IMR-90 (cell line): ENCODE measurements around the gene CTBP2. TPM values are rescaled to one million over a fixed set of nuclear protein-coding genes. Genes with fewer than 3 reads are reported as not detected.

Experiments
- ATAC-seq: fragments of 200-7000 bp; cut with Tn5 transposase; 2 replicates; pipeline ENCODE4 v1.9.1; 2020; ENCODE audit warnings: low read depth, mild to moderate bottlenecking, moderate library complexity
- BruUV-seq: library from RNA; stranded (reverse); fragments of 400-500 nt; replicated peaks from 2 replicates; lab custom pipeline; 2021; lab: Mats Ljungman, UMichigan
- CTCF ChIA-PET: fragments of 300-600 bp; formaldehyde crosslinking; extraction: SDS; loops from one replicate; lab custom pipeline; 2021; ENCODE audit warnings: antibody characterized with exemption; lab: Yijun Ruan, JAX
- POLR2A ChIA-PET: fragments of 300-600 bp; sonication (Branson Sonifier 250); formaldehyde crosslinking; loops from one replicate; lab custom pipeline; 2022; ENCODE audit warnings: antibody characterized with exemption; ENCODE audit not compliant: unreplicated experiment; lab: Charles Lee
- DNase-seq: peaks from one replicate; pipeline ENCODE4 v3.0.0; 2013
- H2AFZ ChIP-seq: replicated peaks from 2 replicates; pipeline ENCODE3; 2013; ENCODE audit warnings: low read length, mild to moderate bottlenecking; ENCODE audit not compliant: poor library complexity
- H2AK5ac ChIP-seq: 2 replicates; pipeline ENCODE4 v1.6.1; 2013; ENCODE audit warnings: low read depth, low read length, inconsistent platforms
- H2AK9ac ChIP-seq: replicated peaks from 2 replicates; pipeline ENCODE3; 2013; ENCODE audit warnings: mild to moderate bottlenecking, low read depth, low read length, moderate library complexity; ENCODE audit not compliant: poor library complexity
- H2BK120ac ChIP-seq: 2 replicates; pipeline ENCODE4 v1.6.1; 2013; ENCODE audit warnings: low read depth, low read length, inconsistent platforms
- H2BK15ac ChIP-seq: 3 replicates; pipeline ENCODE4 v1.6.1; 2013; ENCODE audit warnings: low read depth, low read length, inconsistent platforms
- H2BK20ac ChIP-seq: 2 replicates; pipeline ENCODE4 v1.6.1; 2013; ENCODE audit warnings: low read depth, mild to moderate bottlenecking, inconsistent platforms, low read length, moderate library complexity
- H2BK5ac ChIP-seq: 2 replicates; pipeline ENCODE4 v1.6.1; 2013; ENCODE audit warnings: mild to moderate bottlenecking, low read depth, low read length, inconsistent platforms; ENCODE audit not compliant: poor library complexity, severe bottlenecking
- H3K14ac ChIP-seq: replicated peaks from 2 replicates; pipeline ENCODE4 v1.6.1; 2013; ENCODE audit warnings: low read depth, low read length, inconsistent platforms
- H3K18ac ChIP-seq: 2 replicates; pipeline ENCODE4 v1.6.1; 2013; ENCODE audit warnings: low read depth, low read length, control low read depth
- H3K23ac ChIP-seq: 2 replicates; pipeline ENCODE4 v1.6.1; 2013; ENCODE audit warnings: low read depth, low read length, inconsistent platforms
- H3K27ac ChIP-seq: 2 replicates; pipeline ENCODE4 v1.5.1; 2013; ENCODE audit warnings: mild to moderate bottlenecking, control low read depth, low read length; ENCODE audit not compliant: insufficient read depth
- H3K27me3 ChIP-seq: 2 replicates; pipeline ENCODE4 v1.6.1; 2013; ENCODE audit warnings: low read length; ENCODE audit not compliant: control insufficient read depth, insufficient read depth
- H3K36me3 ChIP-seq: 2 replicates; pipeline ENCODE4 v1.6.1; 2013; ENCODE audit warnings: low read length, mixed read lengths; ENCODE audit not compliant: control insufficient read depth, insufficient read depth
- H3K4ac ChIP-seq: 2 replicates; pipeline ENCODE4 v1.6.1; 2013; ENCODE audit warnings: low read depth, low read length, inconsistent platforms
- H3K4me1 ChIP-seq: 2 replicates; pipeline ENCODE4 v1.6.1; 2013; ENCODE audit warnings: low read length, mixed read lengths; ENCODE audit not compliant: control insufficient read depth, insufficient read depth
- H3K4me2 ChIP-seq: 2 replicates; pipeline ENCODE4 v1.6.1; 2013; ENCODE audit warnings: low read depth, mild to moderate bottlenecking, control low read depth, low read length, moderate library complexity
- H3K4me3 ChIP-seq: 2 replicates; pipeline ENCODE4 v1.5.1; 2013; ENCODE audit warnings: low read depth, mild to moderate bottlenecking, control low read depth, low read length, moderate library complexity; ENCODE audit not compliant: insufficient read depth
- H3K56ac ChIP-seq: 2 replicates; pipeline ENCODE4 v1.6.1; 2013; ENCODE audit warnings: low read length, inconsistent platforms; ENCODE audit not compliant: insufficient read depth; ENCODE audit errors: extremely low read depth
- H3K79me1 ChIP-seq, 2 experiments: 2 replicates each; pipeline ENCODE4 v1.6.1; 2013; ENCODE audit warnings: low read length in 2 of 2, inconsistent platforms in 1 of 2, low read depth in 1 of 2
- H3K9ac ChIP-seq: 2 replicates; pipeline ENCODE4 v1.6.1; 2013; ENCODE audit warnings: low read depth, low read length, control low read depth
- H3K9me1 ChIP-seq: 2 replicates; pipeline ENCODE4 v1.6.1; 2013; ENCODE audit warnings: low read length, inconsistent platforms; ENCODE audit not compliant: insufficient read depth
- H3K9me3 ChIP-seq: 2 replicates; pipeline ENCODE4 v1.6.1; 2013; ENCODE audit warnings: low read length; ENCODE audit not compliant: control insufficient read depth, insufficient read depth
- H4K20me1 ChIP-seq: 2 replicates; pipeline ENCODE4 v1.6.1; 2013; ENCODE audit warnings: low read length, inconsistent platforms; ENCODE audit not compliant: insufficient read depth
- H4K5ac ChIP-seq: 2 replicates; pipeline ENCODE4 v1.6.1; 2013; ENCODE audit warnings: mild to moderate bottlenecking, low read depth, low read length, control low read depth
- H4K8ac ChIP-seq, 2 experiments: 2 replicates each; pipeline ENCODE4 v1.6.1; 2013; ENCODE audit warnings: low read depth in 2 of 2, low read length in 2 of 2, control low read depth in 1 of 2, inconsistent platforms in 1 of 2
- H4K91ac ChIP-seq: 2 replicates; pipeline ENCODE4 v1.6.1; 2013; ENCODE audit warnings: low read depth, low read length, inconsistent platforms; ENCODE audit not compliant: insufficient read depth
- BHLHE40 ChIP-seq: fragments of 150-350 bp; IDR thresholded peaks from 2 replicates; pipeline ENCODE4 v1.6.1; 2016; ENCODE audit warnings: mild to moderate bottlenecking, low read depth, low read length
- CHD1 ChIP-seq: IDR thresholded peaks from 2 replicates; pipeline ENCODE4 v1.6.1; 2012; ENCODE audit warnings: low read depth, low read length, improper control_type of control experiment
- CTCF ChIP-seq: conservative IDR thresholded peaks from 2 replicates; pipeline ENCODE4 v1.5.1; 2012; ENCODE audit warnings: mild to moderate bottlenecking, low read depth, low read length, improper control_type of control experiment
- FOS ChIP-seq: fragments of 150-350 bp; IDR thresholded peaks from 2 replicates; pipeline ENCODE4 v1.6.1; 2016; ENCODE audit warnings: low read depth, low read length
- NFE2L2 ChIP-seq: fragments of 150-350 bp; IDR thresholded peaks from 2 replicates; pipeline ENCODE4 v1.6.1; 2016; ENCODE audit warnings: low read depth, mild to moderate bottlenecking, low read length
- POLR2A ChIP-seq: IDR thresholded peaks from 2 replicates; pipeline ENCODE4 v1.6.1; 2012; ENCODE audit warnings: mild to moderate bottlenecking, low read depth, low read length
- RFX5 ChIP-seq: IDR thresholded peaks from 2 replicates; pipeline ENCODE4 v1.8.0; 2012; ENCODE audit warnings: low read depth, mild to moderate bottlenecking, low read length, moderate library complexity
- SMC3 ChIP-seq: fragments of 150-350 bp; IDR thresholded peaks from 2 replicates; pipeline ENCODE4 v1.6.1; 2016; ENCODE audit warnings: low read depth, mild to moderate bottlenecking, antibody characterized with exemption, low read length, moderate library complexity
- WGBS, 2 experiments: methylation state at CpG; one replicate each; pipeline versions ENCODE4 v1.1.5 to v1.1.7; 2013; ENCODE audit warnings: missing lambda C conversion rate in 2 of 2; ENCODE audit not compliant: insufficient read length in 1 of 2; ENCODE audit errors: extremely low coverage in 2 of 2; 5-methylcytosine and 5-hydroxymethylcytosine counted together
- dilution Hi-C: fragments of 300-500 bp; cut with HindIII; formaldehyde crosslinking; loops from one replicate; pipeline ENCODE4 v1.14.3; 2018; ENCODE audit warnings: low sequenced_read_pairs; ENCODE audit not compliant: unreplicated experiment
- in situ Hi-C: fragments of 300-500 bp; cut with MboI; formaldehyde crosslinking; loops from 3 replicates; pipeline ENCODE4 v1.14.3; 2019; ENCODE audit warnings: low sequenced_read_pairs, inconsistent platforms, mixed read lengths
- intact Hi-C: fragments of 100-400 bp; cut with micrococcal nuclease; formaldehyde crosslinking; loops from 2 replicates; pipeline ENCODE4 v1.10.0; 2022
- polyA plus RNA-seq, 3 experiments: library from polyadenylated mRNA; depleted of rRNA; stranded (reverse); fragments of >200 nt; gene quantifications; 2 replicates each; pipeline ENCODE4 v1.2.3, GENCODE V29; 2012; ENCODE audit warnings: low replicate concordance in 1 of 3
- total RNA-seq: library from RNA; depleted of rRNA; stranded (reverse); fragments of >200 nt; gene quantifications from 2 replicates; pipeline ENCODE4 v1.2.3, GENCODE V29; 2012
- TF ChIP-seq, protein P1 (sequence below): fragments of 150-350 bp; IDR thresholded peaks from 2 replicates; pipeline ENCODE4 v1.6.1; 2016; ENCODE audit warnings: low read depth, mild to moderate bottlenecking, low read length, moderate library complexity, borderline replicate concordance
- TF ChIP-seq, protein P2 (sequence below): fragments of 150-350 bp; IDR thresholded peaks from 2 replicates; pipeline ENCODE4 v1.6.1; 2017; ENCODE audit warnings: mild to moderate bottlenecking, antibody characterized with exemption, low read length, low read depth

The CTBP2 gene
- total and polyA plus RNA-seq, 2 of the 4 experiments (the other 2 are of a cell fraction), result 81.0 to 86.6 TPM

GRCh38 chr10:125017547-125018298 lies 142.6 kb downstream of the CTBP2 start:
- in situ Hi-C loops (no loop called here), intact Hi-C loops (no loop called here), dilution Hi-C loops (no loop called here)
- Histone ChIP-seq H3K79me1 (peaks cover 43 to 99% of the 10 kb centered on the region in 2 experiments), H3K27ac (no peak overlapping the region), H3K36me3 (peaks cover 29% of the 10 kb centered on the region), H2AFZ (no peak overlapping the region), H4K20me1 (peaks cover 96% of the 10 kb centered on the region), H4K8ac (no peak overlapping the region), H3K4me3 (no peak overlapping the region), H3K9me1 (peaks cover 30% of the 10 kb centered on the region; the same call in 1 of the 2 replicates), H2BK15ac (no peak overlapping the region), H3K18ac (no peak overlapping the region), H2BK20ac (no peak overlapping the region), H2BK120ac (no peak overlapping the region), H2BK5ac (no peak overlapping the region), H3K9ac (no peak overlapping the region), H3K4me1 (peaks cover 3% of the 10 kb centered on the region; the same call in 1 of the 2 replicates), H4K5ac (no peak overlapping the region), H2AK9ac (no peak overlapping the region), H4K91ac (no peak overlapping the region), H3K27me3 (no peaks in the 10 kb centered on the region), H3K14ac (no peak overlapping the region), H3K23ac (no peak overlapping the region), H3K4me2 (no peak overlapping the region), H2AK5ac (no peak overlapping the region), H3K4ac (no peak overlapping the region), H3K56ac (no peak overlapping the region), H3K9me3 (no peaks in the 10 kb centered on the region)
- no peak for DNase-seq
- 100% methylated on average over 4 of the region's 12 CpGs; no CpG with 5 or more reads in 1 of the 2 experiments for WGBS, 2 experiments
- TF ChIP-seq CHD1 (no peak), RFX5 (no peak), SMC3 (no peak), CTCF (no peak), BHLHE40 (no peak), FOS (no peak), NFE2L2 (no peak), POLR2A (no peak)
- TF ChIP-seq, protein P1, sequence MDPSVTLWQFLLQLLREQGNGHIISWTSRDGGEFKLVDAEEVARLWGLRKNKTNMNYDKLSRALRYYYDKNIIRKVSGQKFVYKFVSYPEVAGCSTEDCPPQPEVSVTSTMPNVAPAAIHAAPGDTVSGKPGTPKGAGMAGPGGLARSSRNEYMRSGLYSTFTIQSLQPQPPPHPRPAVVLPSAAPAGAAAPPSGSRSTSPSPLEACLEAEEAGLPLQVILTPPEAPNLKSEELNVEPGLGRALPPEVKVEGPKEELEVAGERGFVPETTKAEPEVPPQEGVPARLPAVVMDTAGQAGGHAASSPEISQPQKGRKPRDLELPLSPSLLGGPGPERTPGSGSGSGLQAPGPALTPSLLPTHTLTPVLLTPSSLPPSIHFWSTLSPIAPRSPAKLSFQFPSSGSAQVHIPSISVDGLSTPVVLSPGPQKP, result no peak
- TF ChIP-seq, protein P2, sequence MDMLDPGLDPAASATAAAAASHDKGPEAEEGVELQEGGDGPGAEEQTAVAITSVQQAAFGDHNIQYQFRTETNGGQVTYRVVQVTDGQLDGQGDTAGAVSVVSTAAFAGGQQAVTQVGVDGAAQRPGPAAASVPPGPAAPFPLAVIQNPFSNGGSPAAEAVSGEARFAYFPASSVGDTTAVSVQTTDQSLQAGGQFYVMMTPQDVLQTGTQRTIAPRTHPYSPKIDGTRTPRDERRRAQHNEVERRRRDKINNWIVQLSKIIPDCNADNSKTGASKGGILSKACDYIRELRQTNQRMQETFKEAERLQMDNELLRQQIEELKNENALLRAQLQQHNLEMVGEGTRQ, result no peak
- no TSS peak for BruUV-seq
- ChIA-PET POLR2A (no interaction called here), CTCF (interaction anchor here (0.6 to 1.1 kb wide), 3 partner anchors 8 to 1576 kb away, joined by 3 to 6 read pairs (median 4); no protein-coding TSS in a partner anchor)
- ATAC-seq, result no peak
